Measurements from ENCODE around the gene CANT1. TPM values are rescaled to one million over a fixed set of nuclear protein-coding genes. Genes with fewer than 3 reads are reported as not detected.

Gene CANT1
- 35.6 TPM for total RNA-seq

GRCh38 chr17:79009397-79010303 is at the start of gene CANT1:
Gene CANT1, minus strand, starts transcription at chr17:79009764. Its CDS starts 12,142 bp downstream, at chr17:78997622.

DNA sequence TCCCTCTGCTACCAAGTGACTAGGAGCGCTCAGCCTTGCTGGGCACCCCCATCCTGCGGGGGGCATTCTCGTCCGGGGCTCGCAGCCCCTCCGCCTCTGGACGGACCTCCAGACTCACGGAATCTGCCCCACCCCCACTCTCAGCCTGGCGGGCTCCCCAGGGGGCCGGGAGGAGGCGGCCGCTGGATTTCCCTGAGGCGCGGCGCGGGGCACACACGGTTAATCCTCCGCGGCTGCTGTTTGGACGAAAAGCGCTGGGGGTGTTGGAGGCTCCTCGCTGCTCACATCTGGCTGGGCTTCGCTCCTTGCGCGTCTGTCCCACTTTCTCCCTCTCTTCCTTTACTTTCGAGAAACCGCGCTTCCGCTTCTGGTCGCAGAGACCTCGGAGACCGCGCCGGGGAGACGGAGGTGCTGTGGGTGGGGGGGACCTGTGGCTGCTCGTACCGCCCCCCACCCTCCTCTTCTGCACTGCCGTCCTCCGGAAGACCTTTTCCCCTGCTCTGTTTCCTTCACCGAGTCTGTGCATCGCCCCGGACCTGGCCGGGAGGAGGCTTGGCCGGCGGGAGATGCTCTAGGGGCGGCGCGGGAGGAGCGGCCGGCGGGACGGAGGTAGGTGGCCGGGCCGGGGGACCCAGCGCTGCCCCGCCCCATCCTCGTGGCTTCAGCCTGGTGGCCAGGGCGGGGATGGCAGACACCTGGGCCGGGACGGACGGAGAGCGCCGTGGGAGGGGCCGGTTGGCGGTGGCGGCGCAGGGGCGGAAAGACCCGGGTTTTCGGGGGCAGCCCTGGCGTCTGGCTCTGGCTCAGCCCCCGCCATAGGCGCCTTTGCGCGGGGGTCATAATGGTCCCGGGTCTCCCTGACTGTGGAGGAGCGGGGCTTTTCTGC is 14.6 kb upstream of the CANT1 start, which contains the start of gene C1QTNF1:
Gene C1QTNF1 (plus strand): TSS at position 284 of the 886 bp plus-strand sequence. CDS start 19,800 bp downstream, outside the sequence.

GRCh38 chr17:78979780-78980623 is 29.6 kb downstream of the CANT1 start, which contains the start of gene LGALS3BP:
Gene LGALS3BP, minus strand, starts transcription at chr17:78979923. Its CDS starts 2,732 bp downstream, at chr17:78977191.

Other genes with a start within 250 kb of the CANT1 start
- gene CYTH1, start 227.5 kb downstream of the CANT1 start, total RNA-seq = 37.5 TPM
- 60.1 TPM for gene USP36, start 168.9 kb downstream of the CANT1 start, total RNA-seq
- gene CEP295NL, start 106.6 kb downstream of the CANT1 start, total RNA-seq = 8.1 TPM
- 86.2 TPM for gene TIMP2, start 84.4 kb downstream of the CANT1 start, total RNA-seq
- gene LGALS3BP, start 29.8 kb downstream of the CANT1 start, total RNA-seq = 206 TPM
- 8.8 TPM for gene C1QTNF1, start 14.4 kb upstream of the CANT1 start, total RNA-seq
- 39.6 TPM for gene ENGASE, start 65.1 kb upstream of the CANT1 start, total RNA-seq

Measured in metanephros (tissue), 1 donor.